DMS114 treated with DMSO at 0.1 percent for 48 hours (cell line): ENCODE results near the gene EIF3L.
A peak's percentile ranks its signal among the peaks of the same experiment; 100 is the strongest.

Source experiments
- DNase-seq: peaks from one replicate; lab custom pipeline; 2025; ENCODE audit not compliant: unreplicated experiment; lab: John Stamatoyannopoulos, UW

EIF3L gene

DNA sequence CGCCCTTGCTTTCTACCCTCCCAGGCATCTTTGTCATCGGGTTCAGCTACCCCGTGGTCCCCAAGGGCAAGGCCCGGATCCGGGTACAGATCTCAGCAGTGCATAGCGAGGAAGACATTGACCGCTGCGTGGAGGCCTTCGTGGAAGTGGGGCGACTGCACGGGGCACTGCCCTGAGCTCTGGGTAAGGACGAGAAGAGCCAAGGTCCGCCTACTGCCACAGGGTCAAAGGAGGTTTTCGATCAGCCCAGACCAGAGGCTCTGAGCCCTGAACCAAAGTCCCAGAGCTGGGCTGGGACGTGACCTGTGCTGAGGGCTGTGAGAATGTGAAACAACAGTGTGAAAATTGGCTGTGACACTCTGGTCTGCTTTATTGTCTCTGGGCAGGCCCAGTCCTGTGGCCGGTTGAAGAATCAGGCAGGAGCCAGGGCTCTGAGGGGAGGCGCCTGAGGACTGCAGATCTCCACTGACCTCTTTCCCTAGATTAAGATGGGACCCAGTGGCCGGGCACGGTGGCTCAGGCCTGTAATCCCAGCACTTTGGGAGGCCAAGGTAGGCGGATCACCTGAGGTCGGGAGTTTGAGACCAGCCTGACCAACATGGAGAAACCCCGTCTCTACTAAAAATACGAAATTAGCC, 32.6 kb upstream of the EIF3L start:
- no peak for DNase-seq

DNA sequence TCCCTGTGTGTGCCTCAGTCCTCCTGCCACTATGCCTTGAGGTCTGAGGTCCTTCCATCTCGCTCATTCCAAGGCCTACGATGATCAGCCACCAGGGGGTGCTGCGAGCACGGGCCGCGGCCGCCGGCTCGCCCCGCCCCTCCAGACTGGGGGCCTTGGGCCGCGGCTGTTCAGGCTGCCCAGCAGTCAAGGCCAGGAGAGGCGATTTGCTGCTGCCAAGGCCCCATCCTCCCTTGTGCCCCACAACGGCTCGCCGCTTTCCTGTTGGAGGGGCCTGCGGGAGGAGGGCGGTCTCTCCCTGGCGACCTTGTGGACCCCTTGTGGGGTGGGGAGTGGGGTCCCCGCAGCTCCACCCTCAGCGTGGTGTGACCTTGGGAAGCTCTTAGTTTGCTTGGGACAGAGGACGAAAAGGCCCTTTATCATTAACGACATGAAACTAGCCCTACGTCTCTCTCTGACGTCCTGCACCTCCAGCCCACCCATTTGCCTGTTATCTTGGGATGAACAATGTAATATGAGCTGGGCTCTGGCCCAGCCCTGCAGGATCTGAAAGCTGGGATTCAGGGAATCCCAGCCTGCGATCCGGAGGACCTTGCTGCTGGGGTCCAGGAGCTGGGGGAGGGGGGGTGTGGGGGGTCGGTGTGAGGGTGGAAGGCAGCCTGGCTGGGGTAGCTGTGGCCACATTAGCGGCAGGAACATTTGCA, 31.4 kb upstream of the EIF3L start:
- peak; percentile 40 for DNase-seq

DNA sequence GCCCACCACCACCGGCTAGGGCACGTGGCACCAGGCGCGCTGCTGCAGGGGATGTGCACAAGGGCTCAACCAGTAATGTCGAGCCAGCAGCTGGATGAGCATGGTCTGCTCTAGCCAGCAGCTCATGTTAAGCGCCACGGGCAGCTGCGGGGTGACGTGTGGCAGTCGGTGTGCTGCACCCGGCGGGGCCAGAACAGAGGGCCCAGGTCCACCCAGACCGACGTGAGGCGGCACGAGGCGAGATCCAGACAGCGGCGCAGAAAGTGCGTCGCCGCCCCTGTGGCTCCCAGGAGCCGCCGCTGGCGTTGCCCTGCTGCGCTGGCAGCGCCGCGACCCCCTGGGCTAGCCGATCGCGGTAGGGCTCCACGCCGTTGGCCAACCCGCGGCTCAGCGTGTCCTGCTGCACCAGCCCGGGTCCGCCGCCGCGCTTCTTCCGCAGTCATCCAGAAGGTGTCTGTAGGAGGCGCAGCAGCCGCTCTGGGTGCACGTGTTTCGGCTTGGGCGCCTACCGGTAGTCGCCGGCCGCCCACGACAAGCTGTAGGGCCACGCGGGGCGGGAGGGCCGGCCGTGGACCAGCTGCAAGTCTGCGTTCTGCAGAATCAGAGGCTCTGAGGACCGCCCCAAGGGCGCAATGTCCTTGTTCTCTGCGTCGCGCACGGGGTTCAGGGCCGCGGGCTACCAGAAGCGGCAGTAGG, 30.7 kb upstream of the EIF3L start:
- DNase-seq: no peak

DNA sequence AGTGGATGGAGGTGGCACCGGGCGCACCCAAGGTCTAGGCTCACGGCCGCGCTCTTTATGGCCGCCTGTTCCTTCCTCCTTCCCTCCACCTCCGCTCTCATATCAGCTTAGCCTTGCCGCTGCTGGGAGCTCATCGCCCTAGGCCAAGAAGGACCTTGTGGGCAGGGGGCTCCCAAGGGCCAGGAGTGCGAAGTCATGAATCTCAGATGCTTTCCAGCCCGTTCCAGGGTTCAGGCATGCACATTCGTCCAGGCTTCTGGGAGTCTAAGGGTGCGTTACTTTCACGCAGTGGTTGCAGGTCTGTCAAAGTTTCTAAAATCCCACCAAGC, 30.1 kb upstream of the EIF3L start:
- DNase-seq: no peak

DNA sequence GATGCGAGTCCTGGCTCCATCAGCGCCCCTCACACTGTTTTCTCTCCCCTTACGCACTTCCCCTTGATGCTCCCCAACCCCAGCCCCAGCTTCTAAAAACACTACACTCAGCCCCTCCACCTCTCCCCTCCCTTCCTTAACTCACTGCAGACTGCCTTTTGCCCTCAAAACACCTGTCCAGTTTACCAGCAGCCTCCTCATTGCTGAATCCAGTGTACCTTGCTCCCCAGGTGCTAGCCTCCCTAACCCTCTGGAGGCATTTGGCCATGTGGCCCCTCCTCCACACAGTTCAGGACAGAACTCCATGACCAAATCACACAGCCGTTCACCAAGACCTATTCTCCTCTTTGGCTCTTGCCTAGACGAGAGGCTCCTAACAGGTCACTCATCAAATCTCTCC, 28.9 kb upstream of the EIF3L start:
- no peak for DNase-seq

DNA sequence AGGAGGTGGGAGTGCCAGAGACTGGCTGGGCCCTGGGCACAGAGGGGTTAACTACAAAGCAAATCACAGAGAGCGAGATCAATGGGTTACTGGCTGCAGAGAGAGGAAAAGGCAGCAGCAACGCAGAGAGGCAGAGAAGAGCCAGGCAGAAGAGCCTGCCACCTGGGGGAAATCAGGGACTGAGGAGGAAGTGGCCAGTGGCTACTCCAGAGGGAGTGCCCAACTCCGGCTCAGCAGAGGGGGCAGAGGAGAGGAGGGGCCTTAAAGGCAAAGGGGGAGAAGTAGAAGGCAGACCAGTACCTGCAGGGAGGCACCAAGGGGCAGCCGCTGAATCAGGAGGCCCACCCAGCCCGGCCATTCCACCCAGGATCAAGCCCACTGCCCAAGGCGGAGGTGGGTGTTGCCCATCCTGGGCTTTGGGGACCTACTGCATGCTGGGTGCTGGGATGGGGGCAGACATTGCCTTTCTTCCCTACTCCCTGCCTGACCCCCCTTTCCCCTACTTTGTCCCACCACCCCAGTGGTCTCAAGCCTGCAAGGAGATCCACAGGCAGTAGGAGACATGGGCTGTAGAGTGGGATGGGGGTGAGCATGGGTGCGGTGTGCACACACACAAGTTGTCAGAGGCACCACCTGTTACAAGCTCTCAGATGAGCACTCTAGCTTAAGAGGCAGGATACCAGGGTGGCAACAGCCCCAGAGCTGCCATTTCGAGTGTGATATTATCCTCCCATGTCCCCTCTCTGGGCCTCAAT, 27.0 kb upstream of the EIF3L start:
- DNase-seq: no peak

DNA sequence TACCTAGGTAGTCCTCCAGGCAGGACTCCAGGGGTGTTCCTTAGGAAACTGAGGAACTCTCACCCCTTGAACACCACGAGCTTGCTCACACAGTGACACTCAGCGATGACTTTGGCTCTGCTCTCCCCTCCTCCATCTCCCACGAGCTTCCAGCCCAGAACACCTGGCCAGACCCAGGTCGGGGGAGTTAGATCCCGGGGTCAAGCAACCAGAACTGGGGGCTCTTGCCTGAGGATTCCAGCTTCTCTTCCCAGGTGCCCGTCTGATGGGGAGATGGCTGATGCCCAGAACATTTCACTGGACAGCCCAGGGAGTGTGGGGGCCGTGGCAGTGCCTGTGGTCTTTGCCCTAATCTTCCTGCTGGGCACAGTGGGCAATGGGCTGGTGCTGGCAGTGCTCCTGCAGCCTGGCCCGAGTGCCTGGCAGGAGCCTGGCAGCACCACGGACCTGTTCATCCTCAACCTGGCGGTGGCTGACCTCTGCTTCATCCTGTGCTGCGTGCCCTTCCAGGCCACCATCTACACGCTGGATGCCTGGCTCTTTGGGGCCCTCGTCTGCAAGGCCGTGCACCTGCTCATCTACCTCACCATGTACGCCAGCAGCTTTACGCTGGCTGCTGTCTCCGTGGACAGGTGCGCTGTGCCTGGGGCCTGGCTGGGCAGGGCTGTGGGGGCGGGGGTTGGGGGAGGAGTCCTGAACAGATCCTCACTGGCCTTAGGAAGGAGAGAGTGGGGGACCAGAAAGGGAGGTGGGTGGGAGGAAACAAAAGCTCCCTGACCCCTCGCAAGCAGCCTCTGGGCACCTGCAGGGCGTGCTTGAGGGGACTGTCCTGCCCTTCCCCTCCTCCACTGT, 25.9 kb upstream of the EIF3L start, which contains the start of gene GALR3:
Gene GALR3, plus strand, starts transcription at position 249 of the 852 bp plus-strand sequence. Its CDS starts 25 bp downstream, at position 274.
- no peak for DNase-seq

DNA sequence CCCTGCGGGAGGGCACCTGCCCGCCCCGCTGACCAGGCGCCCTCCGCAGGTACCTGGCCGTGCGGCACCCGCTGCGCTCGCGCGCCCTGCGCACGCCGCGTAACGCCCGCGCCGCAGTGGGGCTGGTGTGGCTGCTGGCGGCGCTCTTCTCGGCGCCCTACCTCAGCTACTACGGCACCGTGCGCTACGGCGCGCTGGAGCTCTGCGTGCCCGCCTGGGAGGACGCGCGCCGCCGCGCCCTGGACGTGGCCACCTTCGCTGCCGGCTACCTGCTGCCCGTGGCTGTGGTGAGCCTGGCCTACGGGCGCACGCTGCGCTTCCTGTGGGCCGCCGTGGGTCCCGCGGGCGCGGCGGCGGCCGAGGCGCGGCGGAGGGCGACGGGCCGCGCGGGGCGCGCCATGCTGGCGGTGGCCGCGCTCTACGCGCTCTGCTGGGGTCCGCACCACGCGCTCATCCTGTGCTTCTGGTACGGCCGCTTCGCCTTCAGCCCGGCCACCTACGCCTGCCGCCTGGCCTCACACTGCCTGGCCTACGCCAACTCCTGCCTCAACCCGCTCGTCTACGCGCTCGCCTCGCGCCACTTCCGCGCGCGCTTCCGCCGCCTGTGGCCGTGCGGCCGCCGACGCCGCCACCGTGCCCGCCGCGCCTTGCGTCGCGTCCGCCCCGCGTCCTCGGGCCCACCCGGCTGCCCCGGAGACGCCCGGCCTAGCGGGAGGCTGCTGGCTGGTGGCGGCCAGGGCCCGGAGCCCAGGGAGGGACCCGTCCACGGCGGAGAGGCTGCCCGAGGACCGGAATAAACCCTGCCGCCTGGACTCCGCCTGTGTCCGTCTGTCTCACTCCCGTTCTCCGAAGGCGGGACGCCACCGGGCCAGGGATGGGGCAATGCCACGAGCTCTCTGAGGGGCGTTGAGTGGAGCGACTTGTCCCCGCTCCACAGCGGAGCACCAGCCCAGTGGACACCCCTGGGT, 24.3 kb upstream of the EIF3L start:
- DNase-seq: peak; percentile 14

DNA sequence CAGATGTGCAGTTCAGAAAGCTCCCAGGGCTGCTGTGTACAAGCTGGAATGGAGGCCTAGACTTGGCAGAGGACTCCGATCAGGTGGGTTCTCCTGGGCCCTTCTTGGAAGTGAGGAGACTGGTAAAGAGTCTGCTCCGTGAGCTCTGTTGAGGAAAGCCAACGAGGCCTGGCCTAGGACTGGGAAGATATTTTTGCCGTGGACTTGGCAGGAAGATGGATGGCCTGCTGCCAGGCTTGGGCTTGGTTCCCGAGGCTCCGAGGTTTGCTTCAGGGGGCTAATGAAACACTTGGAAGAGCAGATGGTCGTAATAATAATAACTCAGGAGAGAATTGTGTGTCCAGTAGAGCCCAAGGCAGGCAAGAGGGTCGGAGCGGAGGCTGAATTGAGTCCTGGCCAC, 22.2 kb upstream of the EIF3L start:
- no peak for DNase-seq

DNA sequence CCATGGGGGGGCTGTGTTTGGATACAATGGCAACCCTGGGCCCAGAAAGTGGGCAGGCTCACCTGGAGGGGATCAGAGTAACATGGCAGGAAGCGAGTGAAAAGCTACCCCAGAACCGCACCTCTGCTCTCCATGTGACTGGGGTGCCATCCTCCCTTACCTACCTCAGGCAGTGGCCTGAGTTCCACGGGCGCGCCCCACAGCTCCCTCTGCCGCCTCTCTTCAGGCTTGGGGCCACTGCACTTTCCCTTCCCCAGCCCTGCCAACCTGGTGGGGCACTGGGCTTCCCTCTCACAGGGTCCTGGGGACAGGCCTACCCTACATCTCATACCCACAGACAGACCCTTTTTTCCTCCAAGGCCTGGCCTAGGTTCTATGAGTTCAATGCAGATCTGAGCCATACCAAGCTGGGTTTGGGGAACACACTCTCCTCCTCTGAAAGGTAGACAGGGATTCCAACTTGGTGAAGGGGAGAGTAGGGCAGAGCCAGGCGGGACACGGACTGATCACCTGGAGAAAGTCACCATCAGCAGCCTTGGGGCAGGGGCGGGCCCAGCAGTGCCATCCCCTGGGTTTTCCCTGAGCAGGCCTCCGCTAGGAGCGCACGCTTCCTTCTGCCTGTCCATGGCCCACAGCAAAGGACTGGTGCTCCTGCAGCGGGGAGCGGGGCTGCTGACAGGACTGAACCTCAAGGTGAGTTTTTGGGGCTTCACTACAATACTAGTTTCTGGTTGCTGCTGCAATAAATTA, 19.0 kb upstream of the EIF3L start:
- DNase-seq: no peak

DNA sequence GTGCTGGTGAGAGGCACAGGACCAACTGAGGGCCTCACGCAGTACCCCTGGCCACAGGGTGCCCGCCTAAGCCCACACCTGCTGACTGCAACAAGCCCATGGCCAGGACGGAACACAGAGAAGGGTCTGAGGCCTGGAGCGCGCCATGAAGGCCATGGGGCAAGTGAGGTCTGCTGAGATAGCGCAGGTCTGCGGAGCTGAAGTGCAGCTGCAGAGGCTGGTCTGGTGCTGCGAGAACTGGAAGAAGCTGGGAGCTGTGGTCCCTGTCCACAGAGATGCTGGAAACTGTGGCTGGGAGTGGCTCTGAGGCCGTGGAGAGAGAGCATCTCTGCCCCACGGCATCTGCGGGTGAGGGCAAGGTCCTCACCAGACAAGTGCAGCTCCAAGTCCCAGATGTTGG, 17.7 kb upstream of the EIF3L start:
- DNase-seq: no peak

DNA sequence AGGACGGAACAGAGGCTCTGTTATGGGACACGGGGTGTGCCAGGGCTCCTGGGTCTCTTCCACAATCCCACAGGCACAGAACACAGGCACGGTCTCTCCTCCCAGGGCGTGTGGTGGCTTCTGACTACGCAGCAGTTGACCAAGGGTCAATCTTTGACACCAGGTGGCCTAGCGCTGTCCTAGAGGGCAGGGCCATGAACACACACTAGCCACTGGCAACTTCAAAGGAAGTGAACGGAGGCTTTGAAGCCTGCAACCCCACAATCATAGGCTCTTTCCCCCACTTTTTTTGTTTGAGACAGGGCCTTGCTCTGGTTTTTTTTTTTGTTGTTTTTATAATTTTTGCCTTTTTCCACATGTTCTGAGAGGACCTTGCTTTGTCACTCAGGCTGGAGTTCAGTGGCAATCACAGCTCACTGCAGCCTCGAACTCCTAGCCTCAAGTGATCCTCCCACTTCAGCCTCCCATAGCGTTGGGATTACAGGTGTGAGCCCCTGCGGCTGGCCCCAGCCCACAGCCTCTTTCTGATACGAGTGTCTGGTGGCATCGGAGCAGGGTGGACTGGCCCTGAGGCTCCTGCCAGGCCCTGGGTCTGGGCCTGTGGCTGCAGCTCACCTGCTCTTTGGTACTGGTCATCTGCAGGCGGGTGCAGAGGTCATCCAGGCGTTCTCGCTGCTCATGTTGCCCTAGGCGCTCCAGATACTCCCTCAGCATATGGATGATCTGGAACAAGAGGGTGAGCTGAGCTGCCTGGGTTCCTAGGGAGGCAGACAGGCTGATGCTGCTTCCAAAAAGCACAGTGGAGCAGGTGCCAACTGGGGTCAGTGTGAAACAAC, 17.0 kb upstream of the EIF3L start:
- no peak for DNase-seq

DNA sequence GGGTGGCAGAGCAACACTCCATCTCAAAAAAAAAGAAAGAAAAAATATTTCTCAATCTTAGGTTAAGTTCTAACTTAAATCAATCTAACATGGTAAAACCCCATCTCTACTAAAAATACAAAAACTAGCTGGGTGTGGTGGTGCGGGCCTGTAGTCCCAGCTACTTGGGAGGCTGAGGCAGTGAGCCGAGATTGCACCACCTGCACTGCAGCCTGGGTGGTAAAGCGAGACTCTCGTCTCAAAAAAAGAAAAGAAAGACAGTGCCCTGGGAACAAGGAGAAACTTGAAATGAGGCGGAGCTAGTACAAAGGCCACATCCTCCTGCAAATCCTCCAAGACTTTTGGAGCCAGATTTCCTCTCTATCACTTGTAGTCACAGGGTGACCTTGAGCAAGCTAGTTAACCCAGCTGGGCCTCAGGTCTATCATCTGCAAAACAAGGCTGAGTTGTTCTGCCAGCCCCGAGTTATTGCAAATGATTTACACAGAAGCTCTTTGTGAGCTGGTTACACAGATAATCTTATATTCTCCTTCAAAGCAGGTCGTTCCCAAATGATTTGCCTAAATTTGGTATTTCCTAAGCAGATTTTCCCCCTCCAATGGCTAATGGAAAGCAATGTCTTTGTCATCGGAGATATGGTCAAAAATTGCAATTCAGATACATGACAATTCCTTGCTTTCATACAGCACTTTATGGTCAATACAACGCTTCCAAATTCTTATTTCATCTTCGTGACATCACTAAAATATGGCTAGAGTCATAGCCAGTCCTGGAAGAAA, 7.0 kb upstream of the EIF3L start:
- DNase-seq: no peak

DNA sequence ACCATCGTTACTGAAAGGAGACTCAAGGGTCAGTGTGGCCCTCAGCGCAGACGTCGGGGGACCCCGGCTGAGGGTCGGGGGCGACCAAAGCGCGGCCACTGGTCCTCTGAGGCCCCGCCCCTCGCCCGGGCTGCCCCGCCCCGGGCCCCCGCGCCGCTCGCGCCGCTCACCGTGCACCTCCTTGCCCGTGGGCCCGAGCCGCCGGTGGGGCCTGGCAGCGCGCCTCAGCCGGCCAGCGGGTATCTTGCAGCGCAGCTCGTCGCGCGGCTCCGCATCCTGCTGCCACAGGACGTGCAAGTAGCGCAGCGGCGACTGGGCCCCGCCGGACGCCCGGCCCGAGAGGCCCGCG, 5.5 kb upstream of the EIF3L start:
- DNase-seq: no peak

DNA sequence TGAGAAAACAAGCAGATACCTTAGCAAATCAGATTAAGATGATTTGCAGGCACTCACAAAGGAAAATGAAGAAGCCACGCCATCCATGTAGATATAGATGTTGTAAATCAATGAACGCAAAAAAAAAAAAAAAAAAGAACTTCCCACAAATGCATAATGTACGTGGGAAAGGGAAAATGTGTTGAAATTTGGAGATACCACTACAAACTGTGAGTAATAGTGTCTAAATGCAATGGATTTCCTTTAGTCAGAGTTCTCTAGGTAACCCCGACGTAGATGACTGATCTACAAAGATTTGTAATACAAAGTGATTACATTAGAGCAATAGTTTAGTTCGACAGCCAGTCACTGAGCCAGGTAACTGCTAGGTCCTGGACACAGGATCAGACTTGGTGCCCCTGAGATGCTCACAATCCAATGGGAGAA, 4.3 kb upstream of the EIF3L start:
- no peak for DNase-seq

DNA sequence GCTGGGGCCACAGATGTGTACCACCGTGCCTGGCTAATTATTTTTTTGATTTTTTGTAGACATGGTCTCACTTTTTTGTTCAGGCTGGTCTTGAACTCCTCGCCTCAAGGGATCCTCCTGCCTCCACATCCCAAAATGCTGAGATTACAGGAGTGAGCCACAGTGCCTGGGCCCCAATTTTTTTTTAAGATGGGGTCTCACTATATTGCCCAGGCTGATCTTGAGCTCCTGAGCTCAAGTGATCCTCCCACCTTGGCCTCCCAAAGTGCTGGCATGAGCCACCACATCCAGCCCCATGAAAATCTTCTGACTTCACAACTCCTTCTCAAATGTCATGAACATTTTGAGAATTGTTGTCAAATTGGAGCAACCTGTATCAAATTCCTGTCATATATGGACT, 2.8 kb upstream of the EIF3L start:
- DNase-seq: no peak

DNA sequence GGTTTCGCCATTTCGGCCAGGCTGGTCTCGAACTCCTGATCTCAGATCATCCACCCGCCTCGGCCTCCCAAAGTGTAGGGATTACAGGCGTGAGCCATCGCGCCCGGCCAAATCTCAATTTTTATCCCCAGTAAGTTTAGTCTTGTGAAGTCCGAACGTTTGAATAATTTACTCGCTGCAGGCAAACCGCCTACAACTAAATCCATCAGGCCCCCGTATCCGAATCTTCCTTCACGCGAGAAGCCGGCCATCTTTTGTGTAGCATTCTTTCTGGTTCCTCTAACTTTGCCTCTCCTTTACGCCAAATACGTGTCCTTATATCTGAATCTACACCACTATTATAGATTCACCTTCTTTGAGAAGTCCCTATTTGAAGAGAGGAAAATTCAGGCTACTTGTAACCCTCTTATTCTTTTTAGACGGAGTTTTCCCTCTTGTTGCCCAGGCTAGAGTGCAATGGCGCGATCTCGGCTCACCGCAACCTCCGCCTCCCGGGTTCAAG, 581 bp upstream of the EIF3L start:
- peak; percentile 61 for DNase-seq
